GM18870 (cell line): ENCODE data around the gene MUS81.

Source experiments
- ATAC-seq: cut with Tn5 transposase; IDR thresholded peaks from one replicate; pipeline ENCODE4 v1.9.1; 2021; ENCODE audit warnings: moderate library complexity; ENCODE audit not compliant: unreplicated experiment

Gene MUS81

GRCh38 chr11:65859095-65859811, 980 bp upstream of the MUS81 start:
- ATAC-seq = peak; percentile 52

- ATAC-seq = no peak
Observed at GRCh38 chr11:65859812-65860277, 388 bp upstream of the MUS81 start.

DNA sequence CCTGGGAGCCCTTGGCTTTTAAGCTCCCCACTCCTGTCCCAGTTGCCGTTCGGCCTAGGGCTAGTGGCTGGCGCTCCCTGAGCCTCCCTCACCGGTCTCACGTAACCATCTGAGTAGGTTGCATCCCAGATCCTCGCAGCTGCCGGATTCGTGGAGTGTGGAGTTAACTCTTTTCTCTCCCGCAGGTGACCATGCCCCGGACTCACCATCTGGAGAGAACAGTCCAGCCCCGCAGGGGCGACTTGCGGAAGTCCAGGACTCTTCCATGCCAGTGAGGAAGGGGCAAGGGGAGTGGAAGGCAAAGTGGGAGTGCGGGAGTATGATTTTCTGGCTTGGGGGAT, 902 bp downstream of the MUS81 start:
- ATAC-seq = no peak

DNA sequence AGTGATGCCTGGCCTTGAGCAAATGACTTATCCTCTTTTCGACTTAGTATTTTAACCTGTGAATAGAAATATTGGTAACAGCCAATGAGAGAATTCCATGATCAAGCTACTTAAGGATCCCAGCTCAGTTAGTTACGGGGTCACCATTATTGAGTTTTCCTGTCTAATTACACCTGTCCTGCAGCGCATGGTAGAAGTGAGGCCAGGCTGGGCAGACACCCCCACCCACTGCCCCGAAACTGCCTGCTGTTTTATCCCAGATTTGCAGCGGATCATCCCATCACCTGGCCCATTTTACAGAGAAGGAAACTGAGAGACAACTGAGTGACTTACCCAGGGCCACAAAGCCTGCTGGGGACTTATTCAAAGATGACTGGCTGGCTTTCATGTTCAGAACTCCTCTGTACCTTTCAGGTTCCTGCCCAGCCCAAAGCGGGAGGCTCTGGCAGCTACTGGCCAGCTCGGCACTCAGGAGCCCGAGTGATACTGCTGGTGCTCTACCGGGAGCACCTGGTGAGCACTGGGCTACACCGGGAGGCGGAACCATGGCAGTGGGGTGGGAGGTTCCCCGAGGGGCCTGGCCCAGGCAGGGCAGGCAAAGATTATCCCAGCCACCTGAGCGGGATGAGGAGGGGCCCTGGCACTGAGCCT, 1.4 kb downstream of the MUS81 start:
- ATAC-seq = no peak

- no peak for ATAC-seq
Observed at GRCh38 chr11:65862191-65862735, 2.0 kb downstream of the MUS81 start.

DNA sequence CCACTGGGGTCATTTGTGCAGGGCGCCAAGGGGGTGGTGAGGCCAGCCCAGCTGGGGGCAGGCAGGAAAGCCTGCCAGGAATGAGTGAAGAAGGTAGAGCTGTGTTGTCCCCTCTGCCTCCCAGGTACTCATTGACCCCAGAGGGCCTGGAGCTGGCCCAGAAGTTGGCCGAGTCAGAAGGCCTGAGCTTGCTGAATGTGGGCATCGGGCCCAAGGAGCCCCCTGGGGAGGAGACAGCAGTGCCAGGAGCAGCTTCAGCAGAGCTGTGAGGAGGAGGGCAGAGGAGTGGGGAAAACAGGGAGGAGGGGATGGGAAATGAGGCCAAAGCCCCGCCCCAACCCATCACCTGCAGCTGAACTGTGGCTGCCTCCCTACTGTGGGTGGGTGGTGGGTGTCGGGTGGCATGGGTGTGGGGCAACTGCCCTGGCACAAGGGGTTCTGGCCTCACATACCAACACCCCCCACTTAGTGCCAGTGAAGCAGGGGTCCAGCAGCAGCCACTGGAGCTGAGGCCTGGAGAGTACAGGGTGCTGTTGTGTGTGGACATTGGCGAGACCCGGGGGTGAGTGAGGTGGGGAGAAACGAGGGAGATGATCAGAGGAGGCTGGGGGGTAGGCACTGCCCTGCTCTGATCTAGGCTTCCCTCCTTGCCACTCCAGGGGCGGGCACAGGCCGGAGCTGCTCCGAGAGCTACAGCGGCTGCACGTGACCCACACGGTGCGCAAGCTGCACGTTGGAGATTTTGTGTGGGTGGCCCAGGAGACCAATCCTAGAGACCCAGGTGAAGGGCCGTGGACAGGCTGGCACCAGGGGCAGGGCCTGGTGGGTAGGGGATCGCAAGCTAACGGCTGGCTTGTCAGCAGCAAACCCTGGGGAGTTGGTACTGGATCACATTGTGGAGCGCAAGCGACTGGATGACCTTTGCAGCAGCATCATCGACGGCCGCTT, 3.0 kb downstream of the MUS81 start:
- ATAC-seq = no peak

DNA sequence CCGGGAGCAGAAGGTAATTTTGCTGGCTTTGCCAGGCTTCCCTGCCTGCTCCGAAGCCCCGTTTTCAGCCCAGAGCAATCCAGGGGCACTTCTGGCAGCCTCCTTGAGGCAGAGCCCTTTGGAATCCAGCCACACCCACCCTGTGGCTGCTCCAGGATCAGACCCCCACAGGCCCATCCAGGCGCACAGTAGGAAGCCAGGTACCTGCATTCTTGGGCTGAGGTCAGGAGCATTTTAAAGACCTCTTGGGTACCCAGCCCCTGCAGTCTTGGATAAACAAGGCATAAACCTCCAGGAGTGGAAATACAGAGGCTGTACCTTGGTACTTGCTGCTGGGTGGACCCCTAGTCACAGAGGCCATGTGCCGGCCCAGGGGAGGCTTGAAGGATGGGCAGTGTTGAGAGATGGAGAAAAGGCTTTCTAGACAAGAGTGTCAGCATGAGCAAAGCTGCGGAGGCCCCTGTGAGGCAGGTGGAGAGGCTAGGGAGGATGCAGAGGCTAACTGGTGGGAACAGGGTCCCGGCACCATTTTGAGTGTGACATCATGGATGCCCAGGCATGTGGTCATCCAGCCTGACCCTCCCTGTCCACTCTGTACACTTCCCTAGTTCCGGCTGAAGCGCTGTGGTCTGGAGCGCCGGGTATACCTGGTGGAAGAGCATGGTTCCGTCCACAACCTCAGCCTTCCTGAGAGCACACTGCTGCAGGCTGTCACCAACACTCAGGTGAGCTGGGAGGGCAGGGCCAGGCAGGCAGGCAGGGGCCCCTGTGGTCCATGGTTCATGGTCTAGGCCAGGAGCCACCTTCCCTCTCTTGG, 3.9 kb downstream of the MUS81 start:
- no peak for ATAC-seq

DNA sequence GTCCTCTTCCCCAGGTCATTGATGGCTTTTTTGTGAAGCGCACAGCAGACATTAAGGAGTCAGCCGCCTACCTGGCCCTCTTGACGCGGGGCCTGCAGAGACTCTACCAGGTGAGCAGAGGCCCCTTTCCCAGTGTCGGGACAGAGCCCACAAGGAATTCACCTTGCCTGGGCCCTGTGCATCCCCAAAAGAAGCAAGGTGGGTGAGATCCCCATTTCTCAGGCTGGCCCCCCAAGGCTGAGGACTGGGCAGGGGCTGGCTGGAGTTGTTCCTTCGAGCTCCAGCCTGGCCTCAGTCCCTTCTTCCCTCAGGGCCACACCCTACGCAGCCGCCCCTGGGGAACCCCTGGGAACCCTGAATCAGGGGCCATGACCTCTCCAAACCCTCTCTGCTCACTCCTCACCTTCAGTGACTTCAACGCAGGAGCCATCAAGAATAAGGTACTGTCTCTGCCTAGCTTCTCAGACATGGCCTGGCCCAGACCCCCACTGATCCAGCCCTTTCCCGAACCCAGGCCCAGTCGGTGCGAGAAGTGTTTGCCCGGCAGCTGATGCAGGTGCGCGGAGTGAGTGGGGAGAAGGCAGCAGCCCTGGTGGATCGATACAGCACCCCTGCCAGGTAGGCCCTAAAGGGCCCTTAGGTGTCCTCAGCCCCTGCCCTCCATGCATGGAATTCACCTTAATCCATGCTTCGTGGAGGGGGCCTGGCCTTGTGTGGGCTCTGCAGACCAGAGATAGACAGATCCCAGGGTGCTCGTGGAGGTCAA, 4.7 kb downstream of the MUS81 start:
- ATAC-seq = no peak

DNA sequence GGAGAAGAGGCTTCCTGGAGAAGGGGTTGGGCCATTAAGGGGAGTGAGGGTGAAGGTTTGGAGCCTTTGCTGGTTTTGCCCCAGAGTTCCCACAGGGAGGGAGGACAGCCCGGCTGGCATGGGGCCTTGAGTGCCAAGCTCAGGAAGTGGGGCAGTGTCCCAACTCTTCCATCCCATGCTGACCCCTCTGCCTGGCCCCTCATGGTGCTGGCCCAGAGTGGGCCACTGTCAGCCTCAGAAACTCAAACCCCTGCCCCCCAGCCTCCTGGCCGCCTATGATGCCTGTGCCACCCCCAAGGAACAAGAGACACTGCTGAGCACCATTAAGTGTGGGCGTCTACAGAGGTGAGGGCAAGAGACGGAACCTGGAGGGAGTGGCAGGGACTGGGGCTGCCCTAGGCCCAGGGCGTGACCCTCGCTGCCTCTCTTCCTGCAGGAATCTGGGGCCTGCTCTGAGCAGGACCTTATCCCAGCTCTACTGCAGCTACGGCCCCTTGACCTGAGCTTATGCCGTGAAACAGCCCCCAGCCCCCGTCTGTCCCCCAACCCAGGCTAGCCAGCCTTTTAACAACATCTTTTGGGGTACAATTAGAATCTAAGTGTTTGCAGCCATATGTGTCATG, 5.4 kb downstream of the MUS81 start:
- no peak for ATAC-seq

GRCh38 chr11:65866509-65867283, 6.5 kb downstream of the MUS81 start:
- ATAC-seq = no peak

GRCh38 chr11:65867284-65868071, 7.2 kb downstream of the MUS81 start:
- no peak for ATAC-seq

GRCh38 chr11:65868076-65868667, 7.9 kb downstream of the MUS81 start:
- no peak for ATAC-seq

DNA sequence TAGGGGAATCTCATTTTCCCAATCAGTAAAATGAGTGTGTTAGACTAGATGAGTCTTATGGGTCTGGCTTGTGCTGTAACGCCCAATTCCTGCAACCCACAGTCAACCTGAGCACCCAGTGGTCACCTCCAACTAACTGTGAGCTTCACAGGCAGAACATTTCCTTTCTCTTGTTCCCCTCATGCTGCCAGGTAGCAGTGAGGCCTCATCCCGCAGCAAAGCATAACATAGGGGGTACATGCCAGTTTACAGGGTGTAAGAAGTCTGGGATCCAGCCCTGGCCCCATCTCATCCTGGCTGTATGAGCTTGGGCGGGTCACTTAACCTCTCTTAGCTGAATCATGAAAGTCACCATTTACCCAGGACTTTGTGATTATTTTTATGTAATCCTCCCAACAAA, 8.7 kb downstream of the MUS81 start:
- no peak for ATAC-seq

- ATAC-seq = no peak
Observed at GRCh38 chr11:65869643-65870306, 9.5 kb downstream of the MUS81 start.

DNA sequence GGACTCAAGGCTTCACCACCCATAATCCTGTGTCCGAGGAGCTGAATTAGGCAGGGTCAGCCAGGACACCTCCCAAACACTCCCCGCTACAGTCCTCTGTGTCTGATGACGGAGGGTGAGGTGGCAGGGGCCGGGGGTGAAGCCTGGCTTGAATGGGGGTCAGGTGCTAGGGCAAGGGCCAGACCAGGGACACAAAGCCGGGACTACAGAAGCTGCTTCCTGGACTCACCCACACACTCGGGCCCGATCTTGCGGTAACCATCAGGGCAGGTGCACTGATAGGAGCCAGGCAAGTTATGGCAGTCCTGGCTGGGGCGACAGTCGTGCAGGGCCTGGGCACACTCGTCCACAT, 10.1 kb downstream of the MUS81 start:
- ATAC-seq = no peak

GRCh38 chr11:65870706-65871681, 10.8 kb downstream of the MUS81 start:
- no peak for ATAC-seq
